Measurements from ENCODE around the gene NUDT6. TPM values are rescaled to one million over a fixed set of nuclear protein-coding genes. Genes with fewer than 3 reads are reported as not detected.

NUDT6 gene
- total and polyA plus RNA-seq, 2 donors from 2014 or later, result 10.1 to 32.4 TPM

DNA sequence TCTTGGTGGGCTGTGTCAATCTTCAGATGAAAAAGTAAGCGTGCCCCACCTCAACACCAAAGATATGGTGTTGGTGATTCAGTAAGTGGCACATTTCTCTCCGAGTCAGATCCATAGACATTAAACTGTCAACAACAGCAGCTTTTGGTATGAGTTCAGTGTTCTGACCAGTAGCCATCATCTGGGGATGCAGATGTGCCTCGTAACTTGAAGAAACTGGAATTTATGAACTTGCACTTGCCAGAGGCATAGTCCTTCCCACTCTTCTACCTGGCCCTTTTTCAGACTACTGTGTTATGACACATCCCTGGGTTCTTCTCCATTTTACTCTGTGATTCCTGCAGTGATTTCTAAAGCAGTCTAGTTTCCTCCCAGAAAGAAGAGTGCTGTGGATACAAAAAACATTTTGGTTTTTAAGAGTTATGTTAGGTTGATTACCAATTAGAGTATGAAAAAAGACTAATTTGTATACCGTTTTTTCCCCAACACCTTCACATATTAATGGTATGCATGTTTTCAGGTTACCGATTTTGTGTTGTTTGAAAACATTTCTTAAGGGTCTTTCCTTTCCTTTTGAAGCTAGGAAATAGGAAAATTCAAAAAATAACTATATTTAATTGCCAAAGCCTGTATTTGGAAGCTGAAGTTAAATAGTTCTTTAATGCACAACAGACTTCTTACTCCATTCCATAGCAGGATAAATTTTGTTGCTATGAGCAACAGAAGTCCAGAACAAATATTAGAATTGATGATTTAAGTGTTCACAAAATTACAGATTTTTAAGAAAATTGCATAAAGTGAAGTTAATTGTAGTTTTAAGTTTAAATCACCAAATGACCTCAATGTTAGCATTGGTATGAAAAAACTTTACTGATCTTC, 39.3 kb downstream of the NUDT6 start:
- TF ChIP-seq, protein P1, sequence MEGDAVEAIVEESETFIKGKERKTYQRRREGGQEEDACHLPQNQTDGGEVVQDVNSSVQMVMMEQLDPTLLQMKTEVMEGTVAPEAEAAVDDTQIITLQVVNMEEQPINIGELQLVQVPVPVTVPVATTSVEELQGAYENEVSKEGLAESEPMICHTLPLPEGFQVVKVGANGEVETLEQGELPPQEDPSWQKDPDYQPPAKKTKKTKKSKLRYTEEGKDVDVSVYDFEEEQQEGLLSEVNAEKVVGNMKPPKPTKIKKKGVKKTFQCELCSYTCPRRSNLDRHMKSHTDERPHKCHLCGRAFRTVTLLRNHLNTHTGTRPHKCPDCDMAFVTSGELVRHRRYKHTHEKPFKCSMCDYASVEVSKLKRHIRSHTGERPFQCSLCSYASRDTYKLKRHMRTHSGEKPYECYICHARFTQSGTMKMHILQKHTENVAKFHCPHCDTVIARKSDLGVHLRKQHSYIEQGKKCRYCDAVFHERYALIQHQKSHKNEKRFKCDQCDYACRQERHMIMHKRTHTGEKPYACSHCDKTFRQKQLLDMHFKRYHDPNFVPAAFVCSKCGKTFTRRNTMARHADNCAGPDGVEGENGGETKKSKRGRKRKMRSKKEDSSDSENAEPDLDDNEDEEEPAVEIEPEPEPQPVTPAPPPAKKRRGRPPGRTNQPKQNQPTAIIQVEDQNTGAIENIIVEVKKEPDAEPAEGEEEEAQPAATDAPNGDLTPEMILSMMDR (IDR thresholded peaks at IDR 0.05; ENCODE audit: borderline replicate concordance, extremely low read depth, insufficient read depth), result no peak
- FAIRE-seq (no peak), DNase-seq (no peak)
- H3K4me1 ChIP-seq (ENCODE audit: control insufficient read depth in 2 of 3, insufficient read depth in 2 of 3, low read depth in 1 of 3, low read length in 3 of 3), result no peaks in the 10 kb centered on the region
- H3K27ac ChIP-seq (ENCODE audit: low read depth in 2 of 2, low read length in 2 of 2), result no peak overlapping the region
- no peaks in the 10 kb centered on the region for H3K27me3 ChIP-seq (ENCODE audit: control insufficient read depth, insufficient read depth, low read length)
- H3K4me3 ChIP-seq (ENCODE audit: low read length in 3 of 3), result no peak overlapping the region
- intact Hi-C loops (cut with DNase I), result no loop called here
- no peaks in the 10 kb centered on the region for H3K36me3 ChIP-seq (ENCODE audit: control insufficient read depth in 2 of 3, insufficient read depth in 3 of 3, low read length in 3 of 3)
- no peak overlapping the region for H3K9ac ChIP-seq (ENCODE audit: low read length in 3 of 3)
- H3K9me3 ChIP-seq (ENCODE audit: control insufficient read depth in 2 of 3, insufficient read depth in 1 of 3, low read length in 3 of 3), result no peaks in the 10 kb centered on the region

- TF ChIP-seq, protein P1 (IDR thresholded peaks at IDR 0.05; ENCODE audit: borderline replicate concordance, extremely low read depth, insufficient read depth), result no peak
- Histone ChIP-seq H3K9ac (ENCODE audit: low read length in 3 of 3) (no peak overlapping the region), H3K9me3 (ENCODE audit: control insufficient read depth in 2 of 3, insufficient read depth in 1 of 3, low read length in 3 of 3) (no peaks in the 10 kb centered on the region), H3K4me3 (ENCODE audit: low read length in 3 of 3) (no peak overlapping the region), H3K4me1 (ENCODE audit: control insufficient read depth in 2 of 3, insufficient read depth in 2 of 3, low read depth in 1 of 3, low read length in 3 of 3) (no peaks in the 10 kb centered on the region), H3K27ac (ENCODE audit: low read depth in 2 of 2, low read length in 2 of 2) (no peak overlapping the region), H3K27me3 (ENCODE audit: control insufficient read depth, insufficient read depth, low read length) (no peaks in the 10 kb centered on the region), H3K36me3 (ENCODE audit: control insufficient read depth in 2 of 3, insufficient read depth in 3 of 3, low read length in 3 of 3) (no peaks in the 10 kb centered on the region)
- no peak for DNase-seq
- no peak for FAIRE-seq
- intact Hi-C loops (cut with DNase I), result no loop called here
Measured at GRCh38 chr4:122879001-122879400, 43.4 kb downstream of the NUDT6 start.

- intact Hi-C loops (cut with DNase I), result no loop called here
- Histone ChIP-seq H3K4me3 (ENCODE audit: low read length in 3 of 3) (no peak overlapping the region), H3K27ac (ENCODE audit: low read depth in 2 of 2, low read length in 2 of 2) (no peak overlapping the region), H3K9ac (ENCODE audit: low read length in 3 of 3) (no peak overlapping the region), H3K36me3 (ENCODE audit: control insufficient read depth in 2 of 3, insufficient read depth in 3 of 3, low read length in 3 of 3) (no peaks in the 10 kb centered on the region), H3K27me3 (ENCODE audit: control insufficient read depth, insufficient read depth, low read length) (no peaks in the 10 kb centered on the region), H3K4me1 (ENCODE audit: control insufficient read depth in 2 of 3, insufficient read depth in 2 of 3, low read depth in 1 of 3, low read length in 3 of 3) (no peaks in the 10 kb centered on the region), H3K9me3 (ENCODE audit: control insufficient read depth in 2 of 3, insufficient read depth in 1 of 3, low read length in 3 of 3) (no peaks in the 10 kb centered on the region)
- no peak for FAIRE-seq
- no peak for DNase-seq
- TF ChIP-seq, protein P1 (IDR thresholded peaks at IDR 0.05; ENCODE audit: borderline replicate concordance, extremely low read depth, insufficient read depth), result no peak
Measured at GRCh38 chr4:122876456-122876855, 45.9 kb downstream of the NUDT6 start.

Measured in kidney (tissue), 14 donors.